Psoas muscle (tissue), 8 donors: ENCODE data around the gene ARID3C. TPM values are rescaled to one million over a fixed set of nuclear protein-coding genes. Genes with fewer than 3 reads are reported as not detected.
"Not testable (repeated sequence)": the region's sequence is repeated elsewhere in the genome, so short reads cannot be mapped to it uniquely, and the experiment has no call there.

Experiments used
- ATAC-seq, 4 donors: fragments of 200-7000 bp; cut with Tn5 transposase; one replicate each; pipeline ENCODE4 v1.9.1; 2020; ENCODE audit warnings: moderate library complexity in 3 of 4, mild to moderate bottlenecking in 2 of 4
- DNase-seq, 2 donors: peaks; one replicate each; pipeline ENCODE4 v3.0.0-alpha.2; 2020
- H3K27ac ChIP-seq: fragments of 200-600 bp; one replicate; pipeline ENCODE4 v1.8.0; 2022
- H3K27me3 ChIP-seq, 3 donors: fragments of 200-600 bp in 1 of 3; one replicate each; pipeline versions ENCODE4 v1.6.1 to v1.8.0; 2013 to 2022; ENCODE audit warnings: low read length in 2 of 3, mild to moderate bottlenecking in 2 of 3, moderate library complexity in 1 of 3; ENCODE audit not compliant: insufficient read depth in 3 of 3
- H3K36me3 ChIP-seq, 2 donors: fragments of 200-600 bp in 1 of 2; one replicate each; pipeline versions ENCODE4 v1.6.1 to v1.8.0; 2013 to 2022; ENCODE audit warnings: low read depth in 1 of 2, mild to moderate bottlenecking in 1 of 2, moderate library complexity in 1 of 2; ENCODE audit not compliant: insufficient read depth in 1 of 2
- H3K4me1 ChIP-seq: fragments of 200-600 bp; one replicate; pipeline ENCODE4 v1.8.0; 2022
- H3K4me3 ChIP-seq: fragments of 200-600 bp; one replicate; pipeline ENCODE4 v1.8.0; 2022; ENCODE audit warnings: mild to moderate bottlenecking
- H3K9me3 ChIP-seq: fragments of 200-600 bp; one replicate; pipeline ENCODE4 v1.8.0; 2022
- WGBS, 3 donors: extraction: QIAGEN DNeasy Blood & Tissue Kit; methylation state at CpG; one replicate each; pipeline versions ENCODE4 v1.1.6 to v1.1.7; 2013; 5-methylcytosine and 5-hydroxymethylcytosine counted together
- intact Hi-C, 2 donors: fragments of 100-400 bp; cut with DNase I; formaldehyde crosslinking; loops; one replicate each; pipeline versions ENCODE4 v1.11.0 to v1.14.2; 2022
- polyA plus RNA-seq, 3 donors: library from polyadenylated mRNA; stranded (reverse); fragments of 200-250 nt; gene quantifications; one replicate each; pipeline ENCODE4 v1.2.3, GENCODE V29; 2013
- total RNA-seq, 4 donors: library from RNA; stranded (reverse); fragmentation: NEBNext Ultra II Directional in 2 of 4; extraction: Animal tissue kit (Norgen Biotek cat#: 25700) in 2 of 4; gene quantifications; one replicate each; pipeline versions ENCODE4 v1.2.1 to v1.2.4, GENCODE V29; 2021 to 2023
- TF ChIP-seq, protein P1 (sequence below): fragments of 200-600 bp; IDR thresholded peaks from one replicate; pipeline ENCODE4 v1.8.0; 2022; ENCODE audit warnings: antibody characterized with exemption
- donor health status: healthy with polysubstance abuse.
- donor health status: DM: no; HTN: no; CAD: no; lungs with moderate emphysema.
- donor health status: Bipolar disorder and iron deficiency.
- donor health status: healthy.
- donor health status: DM: yes; HTN: yes; CAD: no.
- donor health status: DM: no; HTN: no; CAD: no.
- donor health status: DM: no; HTN: no; CAD: no.
- donor health status: DM: yes; HTN: yes; CAD: no.

ARID3C gene
- total and polyA plus RNA-seq, 7 donors, result 0.16 TPM; not detected in 6

DNA sequence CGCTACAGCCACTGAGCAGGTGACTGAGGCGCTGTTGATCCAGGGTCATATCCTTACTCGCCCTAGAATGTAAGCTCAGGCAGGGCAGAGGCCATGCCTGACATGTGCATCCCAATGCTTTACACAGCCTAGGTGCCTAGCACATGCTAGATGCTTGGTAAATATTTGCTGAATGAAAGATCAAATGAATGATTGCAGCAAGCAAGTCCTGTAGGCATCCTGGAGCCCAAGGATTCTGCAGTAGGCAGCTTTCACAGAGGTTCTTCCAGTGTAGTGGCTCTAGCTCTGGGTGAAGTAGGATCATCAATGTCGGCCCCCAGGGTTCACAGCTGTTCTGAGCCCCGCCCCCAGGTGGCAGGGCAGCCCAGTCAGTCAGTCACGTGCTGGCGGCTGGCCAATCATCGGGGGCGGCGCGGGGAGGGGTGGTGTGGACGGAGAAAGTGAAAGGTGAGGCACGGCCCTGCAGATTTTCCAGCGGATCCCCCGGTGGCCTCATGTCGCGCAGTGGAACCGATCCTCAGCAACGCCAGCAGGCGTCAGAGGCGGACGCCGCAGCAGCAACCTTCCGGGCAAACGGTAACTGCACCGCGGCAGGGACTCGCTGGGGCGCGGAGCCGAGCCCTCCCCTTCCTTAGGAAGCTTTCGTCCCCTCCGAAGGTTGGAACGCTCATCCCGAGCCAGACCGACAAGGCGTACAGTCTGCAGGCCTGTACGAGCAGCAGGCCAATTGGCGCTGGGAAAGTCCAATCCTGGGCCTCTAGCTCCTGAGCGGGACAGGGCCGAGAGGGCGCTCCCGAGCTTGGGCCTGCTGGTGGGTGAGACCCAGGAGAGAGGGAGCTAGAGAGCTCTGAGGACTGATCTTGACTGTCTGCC is 17.6 kb upstream of the ARID3C start, which contains the start of gene GALT:
Gene GALT, plus strand, starts transcription at position 465 of the 873 bp plus-strand sequence. Its CDS starts 30 bp downstream, at position 495.
- peak; percentile 88 to 92 (median 90) for ATAC-seq
- TF ChIP-seq, protein P1, sequence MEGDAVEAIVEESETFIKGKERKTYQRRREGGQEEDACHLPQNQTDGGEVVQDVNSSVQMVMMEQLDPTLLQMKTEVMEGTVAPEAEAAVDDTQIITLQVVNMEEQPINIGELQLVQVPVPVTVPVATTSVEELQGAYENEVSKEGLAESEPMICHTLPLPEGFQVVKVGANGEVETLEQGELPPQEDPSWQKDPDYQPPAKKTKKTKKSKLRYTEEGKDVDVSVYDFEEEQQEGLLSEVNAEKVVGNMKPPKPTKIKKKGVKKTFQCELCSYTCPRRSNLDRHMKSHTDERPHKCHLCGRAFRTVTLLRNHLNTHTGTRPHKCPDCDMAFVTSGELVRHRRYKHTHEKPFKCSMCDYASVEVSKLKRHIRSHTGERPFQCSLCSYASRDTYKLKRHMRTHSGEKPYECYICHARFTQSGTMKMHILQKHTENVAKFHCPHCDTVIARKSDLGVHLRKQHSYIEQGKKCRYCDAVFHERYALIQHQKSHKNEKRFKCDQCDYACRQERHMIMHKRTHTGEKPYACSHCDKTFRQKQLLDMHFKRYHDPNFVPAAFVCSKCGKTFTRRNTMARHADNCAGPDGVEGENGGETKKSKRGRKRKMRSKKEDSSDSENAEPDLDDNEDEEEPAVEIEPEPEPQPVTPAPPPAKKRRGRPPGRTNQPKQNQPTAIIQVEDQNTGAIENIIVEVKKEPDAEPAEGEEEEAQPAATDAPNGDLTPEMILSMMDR, result peak; percentile 28
- peaks cover 21% of the 10 kb centered on the region for H3K4me1 ChIP-seq

GRCh38 chr9:34644766-34645314 is 16.0 kb upstream of the ARID3C start:
- Histone ChIP-seq H3K27me3 (no peaks in the 10 kb centered on the region), H3K36me3 (peaks cover 0 to 20% of the 10 kb centered on the region in 2 donors), H3K9me3 (no peaks in the 10 kb centered on the region), H3K4me3 (no peak overlapping the region), H3K27ac (no peak overlapping the region), H3K4me1 (peaks cover 14% of the 10 kb centered on the region)
- DNase-seq, result no peak
- no peak for ATAC-seq
- intact Hi-C loops, result loop anchor here in 1 of 2 donors (5.0 kb wide), 1 partner anchor 57 kb away; no protein-coding TSS in a partner anchor
- TF ChIP-seq, protein P1, result no peak

More for the DNA sequence above, 17.6 kb upstream of the ARID3C start, which contains the start of gene GALT:
- intact Hi-C loops, result loop anchor here in 1 of 2 donors (5.0 kb wide), 1 partner anchor 56 kb away; no protein-coding TSS in a partner anchor
- DNase-seq, result peak; percentile 97
- Histone ChIP-seq H3K27ac (peak within 1 kb of the TSS; percentile 81), H3K9me3 (no peaks in the 10 kb centered on the region), H3K4me3 (peak within 1 kb of the TSS; percentile 74), H3K27me3 (no peaks in the 10 kb centered on the region), H3K36me3 (peaks cover 0 to 34% of the 10 kb centered on the region in 2 donors)
- 4 to 6% (median 5%) methylated on average over 37 to 43 of the region's 43 CpGs for WGBS, 3 donors

DNA sequence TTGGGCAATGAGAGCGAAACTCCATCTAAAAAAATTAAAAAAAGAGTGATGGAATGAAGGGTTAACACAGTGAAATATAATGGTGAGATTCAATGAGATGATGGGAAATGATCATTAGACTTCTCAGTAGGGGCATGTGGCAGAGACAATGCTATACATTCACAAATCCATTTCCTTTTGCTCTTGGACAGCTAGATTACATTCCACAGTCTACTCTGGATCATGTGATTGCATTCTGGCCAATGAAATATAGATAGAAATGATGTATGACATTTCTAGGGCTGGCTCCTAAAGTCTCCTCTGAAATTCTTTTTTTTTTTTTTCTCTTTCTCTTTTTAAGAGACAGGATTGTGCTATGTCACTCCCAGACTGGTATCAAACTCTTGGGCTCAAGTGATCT is 13.8 kb upstream of the ARID3C start:
- no peak overlapping the region for H3K4me3 ChIP-seq
- intact Hi-C loops, result no loop called here
- H3K9me3 ChIP-seq, result no peaks in the 10 kb centered on the region
- no peaks in the 10 kb centered on the region for H3K36me3 ChIP-seq
- no peak overlapping the region for H3K27ac ChIP-seq
- no peaks in the 10 kb centered on the region for H3K27me3 ChIP-seq
- DNase-seq (no peak), ATAC-seq (no peak)
- TF ChIP-seq, protein P1, result no peak
- peaks cover 11% of the 10 kb centered on the region for H3K4me1 ChIP-seq
- WGBS, 3 donors, result 92 to 100% (median 100%) methylated on average over 1 of the region's 1 CpG

DNA sequence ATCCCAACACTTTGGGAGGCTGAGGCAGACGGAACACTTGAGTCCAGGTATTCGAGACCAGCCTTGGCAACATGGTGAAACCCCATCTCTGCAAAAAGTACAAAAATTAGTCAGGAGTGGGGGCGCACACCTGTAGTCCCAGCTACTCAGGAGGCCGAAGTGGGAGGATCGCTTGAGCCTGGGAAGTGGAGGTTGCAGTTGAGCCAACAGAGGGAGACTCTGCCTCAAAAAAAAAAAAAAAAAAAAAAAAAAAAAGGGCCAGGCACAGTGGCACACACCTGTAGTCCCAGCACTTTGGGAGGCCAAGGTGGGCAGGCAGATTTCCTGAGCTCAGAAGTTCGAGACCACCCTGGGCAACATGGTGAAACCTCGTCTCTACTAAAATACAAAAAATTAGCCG is 10.5 kb upstream of the ARID3C start:
- H3K27me3 ChIP-seq, H3K9me3 ChIP-seq, H3K4me3 ChIP-seq, intact Hi-C loops, ATAC-seq, H3K27ac ChIP-seq: not testable (repeated sequence)
- 85 to 91% (median 90%) methylated on average over 8 of the region's 8 CpGs for WGBS, 3 donors
- Histone ChIP-seq H3K36me3 (peaks cover 0 to 12% of the 10 kb centered on the region in 2 donors), H3K4me1 (peaks cover 22% of the 10 kb centered on the region)
- DNase-seq, result peak in 1 of 2 donors; percentile 2

DNA sequence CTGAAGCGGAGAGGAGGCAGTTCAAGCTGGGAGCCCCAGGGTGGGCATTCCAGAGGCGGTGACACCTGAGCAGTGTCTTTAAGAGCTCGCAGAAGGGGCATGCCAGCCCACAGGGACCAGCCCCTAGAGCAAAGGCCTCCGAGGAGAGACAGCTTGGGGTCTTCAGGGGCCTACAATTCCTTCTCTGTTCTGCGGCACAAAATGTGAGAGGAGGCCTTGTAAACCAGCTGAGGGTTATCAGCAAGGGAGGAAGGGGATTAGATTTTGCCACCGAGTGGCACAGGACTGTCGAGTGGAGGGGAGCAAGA is 9.2 kb upstream of the ARID3C start:
- TF ChIP-seq, protein P1, result no peak
- Histone ChIP-seq H3K9me3 (no peaks in the 10 kb centered on the region), H3K4me3 (peak overlapping the region; percentile 94), H3K27me3 (no peaks in the 10 kb centered on the region), H3K27ac (peak overlapping the region; percentile 91), H3K4me1 (peaks cover 26% of the 10 kb centered on the region), H3K36me3 (peaks cover 0 to 12% of the 10 kb centered on the region in 2 donors)
- ATAC-seq, result no peak
- WGBS, 3 donors, result 14 to 28% (median 22%) methylated on average over 7 of the region's 7 CpGs
- DNase-seq, result no peak
- intact Hi-C loops, result no loop called here
